Pancreas (tissue), 10 donors: ENCODE measurements around the gene ABCA4. TPM values are rescaled to one million over a fixed set of nuclear protein-coding genes. Genes with fewer than 3 reads are reported as not detected.

ENCODE experiments used
- ATAC-seq, 4 donors: fragments of 200-7000 bp; cut with Tn5 transposase; one replicate each; pipeline versions ENCODE4 v1.8.0 to v1.9.1; 2020; ENCODE audit warnings: mild to moderate bottlenecking in 4 of 4, moderate library complexity in 4 of 4
- DNase-seq, 6 donors: peaks; one replicate each; pipeline ENCODE4 v3.0.0-alpha.2; 2020
- FAIRE-seq: peaks from 2 replicates; lab custom pipeline; 2012; peaks lifted over from hg19 to GRCh38; lab: Jason Lieb, UNC
- H3K27ac ChIP-seq, 4 donors: fragments of 200-600 bp; sonication (generic); 1 replicate in 3 of 4; 2 replicates in 1 of 4; pipeline versions ENCODE4 v1.5.0 to v1.8.0; 2020
- H3K27me3 ChIP-seq, 4 donors: fragments of 200-600 bp; one replicate each; pipeline ENCODE4 v1.8.0; 2021
- H3K36me3 ChIP-seq, 3 donors: fragments of 200-600 bp; sonication (generic) in 1 of 3; one replicate each; pipeline versions ENCODE4 v1.5.0 to v1.8.0; 2020 to 2021
- H3K4me1 ChIP-seq, 3 donors: fragments of 200-600 bp; one replicate each; pipeline ENCODE4 v1.8.0; 2021
- H3K4me3 ChIP-seq, 4 donors: fragments of 200-600 bp; sonication (generic) in 2 of 4; one replicate each; pipeline versions ENCODE4 v1.5.0 to v1.8.0; 2020 to 2021
- H3K9me3 ChIP-seq, 4 donors: fragments of 200-600 bp; one replicate each; pipeline ENCODE4 v1.8.0; 2021
- WGBS, 2 donors: extraction: QIAGEN DNeasy Blood & Tissue Kit; methylation state at CpG; one replicate each; pipeline ENCODE4 v1.1.7; 2013; 5-methylcytosine and 5-hydroxymethylcytosine counted together
- intact Hi-C, 3 donors: fragments of 100-400 bp; cut with DNase I; formaldehyde crosslinking; loops; one replicate each; pipeline versions ENCODE4 v1.11.1 to v1.14.2; 2022
- polyA plus RNA-seq, 2 donors: library from polyadenylated mRNA; stranded (reverse); fragments of 200-250 nt; gene quantifications; one replicate each; pipeline ENCODE4 v1.2.3, GENCODE V29; 2013
- total RNA-seq, 6 donors: library from RNA; stranded (reverse); fragmentation: NEBNext Ultra II Directional in 4 of 6; extraction: Animal tissue kit (Norgen Biotek cat#: 25700) in 4 of 6; gene quantifications; one replicate each; pipeline versions ENCODE4 v1.2.1 to v1.2.4, GENCODE V29; 2021 to 2023
- TF ChIP-seq, protein P1 (sequence below), 4 donors: fragments of 200-600 bp; sonication (generic) in 3 of 4; IDR thresholded peaks; one replicate each; pipeline versions ENCODE4 v1.5.0 to v1.8.0; 2021; ENCODE audit warnings: antibody characterized with exemption in 4 of 4
- donor health status: healthy with polysubstance abuse.
- donor health status: DM: no; HTN: no; CAD: no; lungs with moderate emphysema.
- donor health status: DM: no; HTN: no; CAD: no.
- donor health status: control.
- donor health status: control.
- donor health status: Bipolar disorder and iron deficiency.
- donor health status: DM: yes; HTN: yes; CAD: no.
- donor health status: DM: no; HTN: no; CAD: no.
- donor health status: DM: no; HTN: no; CAD: no.
- donor health status: DM: yes; HTN: yes; CAD: no.

ABCA4 gene
- total and polyA plus RNA-seq, 8 donors = 0.03 to 0.16 (median 0.14) TPM; not detected in 2

- H3K36me3 ChIP-seq = no peaks in the 10 kb centered on the region
- H3K4me3 ChIP-seq = no peak overlapping the region
- H3K27ac ChIP-seq = no peak overlapping the region
- DNase-seq = no peak
- H3K4me1 ChIP-seq = no peaks in the 10 kb centered on the region
- ATAC-seq = no peak
- FAIRE-seq = no peak
- TF ChIP-seq, protein P1, sequence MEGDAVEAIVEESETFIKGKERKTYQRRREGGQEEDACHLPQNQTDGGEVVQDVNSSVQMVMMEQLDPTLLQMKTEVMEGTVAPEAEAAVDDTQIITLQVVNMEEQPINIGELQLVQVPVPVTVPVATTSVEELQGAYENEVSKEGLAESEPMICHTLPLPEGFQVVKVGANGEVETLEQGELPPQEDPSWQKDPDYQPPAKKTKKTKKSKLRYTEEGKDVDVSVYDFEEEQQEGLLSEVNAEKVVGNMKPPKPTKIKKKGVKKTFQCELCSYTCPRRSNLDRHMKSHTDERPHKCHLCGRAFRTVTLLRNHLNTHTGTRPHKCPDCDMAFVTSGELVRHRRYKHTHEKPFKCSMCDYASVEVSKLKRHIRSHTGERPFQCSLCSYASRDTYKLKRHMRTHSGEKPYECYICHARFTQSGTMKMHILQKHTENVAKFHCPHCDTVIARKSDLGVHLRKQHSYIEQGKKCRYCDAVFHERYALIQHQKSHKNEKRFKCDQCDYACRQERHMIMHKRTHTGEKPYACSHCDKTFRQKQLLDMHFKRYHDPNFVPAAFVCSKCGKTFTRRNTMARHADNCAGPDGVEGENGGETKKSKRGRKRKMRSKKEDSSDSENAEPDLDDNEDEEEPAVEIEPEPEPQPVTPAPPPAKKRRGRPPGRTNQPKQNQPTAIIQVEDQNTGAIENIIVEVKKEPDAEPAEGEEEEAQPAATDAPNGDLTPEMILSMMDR (IDR thresholded peaks at IDR 0.05) = no peak
- WGBS, 2 donors = 91 to 97% methylated on average over 5 of the region's 5 CpGs
- no peaks in the 10 kb centered on the region for H3K27me3 ChIP-seq
- H3K9me3 ChIP-seq = no peaks in the 10 kb centered on the region
- intact Hi-C loops = no loop called here
Observed at GRCh38 chr1:94100129-94100784, 20.7 kb downstream of the ABCA4 start.

GRCh38 chr1:94099303-94099702 lies 21.6 kb downstream of the ABCA4 start:
- no peak for ATAC-seq
- no peak overlapping the region for H3K4me3 ChIP-seq
- intact Hi-C loops = no loop called here
- TF ChIP-seq, protein P1 (IDR thresholded peaks at IDR 0.05) = no peak
- H3K27ac ChIP-seq = no peak overlapping the region
- no peaks in the 10 kb centered on the region for H3K4me1 ChIP-seq
- no peak for DNase-seq
- H3K27me3 ChIP-seq = no peaks in the 10 kb centered on the region
- no peaks in the 10 kb centered on the region for H3K9me3 ChIP-seq
- 77% methylated on average over 3 of the region's 3 CpGs for WGBS, 2 donors
- no peaks in the 10 kb centered on the region for H3K36me3 ChIP-seq
- no peak for FAIRE-seq

DNA sequence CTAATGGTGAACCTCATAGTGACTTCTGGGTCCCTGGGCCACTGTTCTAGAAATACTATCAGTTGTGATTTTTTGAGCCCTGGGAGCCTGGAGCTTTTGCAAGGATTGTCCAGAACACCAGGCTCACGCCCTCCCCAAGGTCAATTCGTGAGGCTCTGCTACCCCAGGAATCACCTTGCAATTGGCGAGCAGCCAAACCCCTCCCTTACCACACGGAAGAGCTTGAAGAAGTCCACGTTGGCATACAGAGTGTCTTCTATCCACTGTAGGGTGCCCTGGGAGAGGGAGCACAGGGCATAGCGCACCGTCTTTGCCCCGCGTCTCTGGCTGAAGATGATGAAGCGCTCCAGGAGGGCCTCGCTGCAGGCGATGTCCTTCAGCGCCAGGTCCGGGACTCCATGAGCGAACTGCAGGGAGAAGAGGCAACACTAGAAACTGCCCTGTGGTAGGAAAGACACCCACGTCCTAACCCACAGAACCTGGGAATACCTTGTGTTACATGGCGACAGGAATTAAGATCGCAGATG lies 22.3 kb downstream of the ABCA4 start:
- intact Hi-C loops = no loop called here
- no peak overlapping the region for H3K4me3 ChIP-seq
- H3K27me3 ChIP-seq = no peaks in the 10 kb centered on the region
- DNase-seq (no peak), ATAC-seq (no peak), FAIRE-seq (no peak)
- WGBS, 2 donors = 77 to 81% methylated on average over 18 of the region's 18 CpGs
- no peak overlapping the region for H3K27ac ChIP-seq
- TF ChIP-seq, protein P1 (IDR thresholded peaks at IDR 0.05) = no peak
- no peaks in the 10 kb centered on the region for H3K9me3 ChIP-seq
- H3K36me3 ChIP-seq = no peaks in the 10 kb centered on the region
- H3K4me1 ChIP-seq = no peaks in the 10 kb centered on the region

DNA sequence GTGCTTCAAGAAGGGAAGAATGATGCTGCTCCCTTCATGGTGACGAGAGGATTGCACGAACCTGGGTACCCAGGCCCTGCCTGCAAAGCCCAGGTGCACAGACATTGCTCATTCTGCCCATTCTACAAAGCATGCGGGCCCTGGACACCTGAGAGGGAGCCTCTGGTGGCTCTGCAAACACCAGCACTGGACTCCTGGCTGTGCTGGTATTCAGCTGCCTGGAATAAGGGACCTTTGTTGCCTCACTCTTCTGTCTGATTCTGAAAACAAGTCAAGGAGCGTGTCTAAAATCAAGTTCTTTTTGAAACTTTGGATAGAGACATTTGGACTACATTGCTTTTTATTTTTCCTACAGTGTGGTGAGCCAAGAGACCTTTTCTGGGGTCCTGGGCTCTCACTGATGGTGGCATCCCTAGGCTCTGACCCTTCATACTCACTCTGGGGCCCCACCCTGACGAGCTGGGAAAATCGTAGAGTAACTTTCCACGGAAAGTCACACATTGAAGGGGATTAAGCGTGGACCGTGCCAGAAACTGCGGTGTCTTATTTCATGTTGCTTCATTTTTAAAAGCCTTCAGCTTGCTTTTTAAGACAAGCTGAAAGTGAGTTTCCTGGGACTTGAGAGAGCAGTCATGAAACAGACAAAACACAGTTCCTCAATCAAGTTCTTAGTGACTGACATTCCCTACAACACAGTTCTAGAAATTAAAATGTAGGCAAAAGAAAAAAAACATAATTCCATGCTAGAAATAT lies 24.0 kb downstream of the ABCA4 start:
- Histone ChIP-seq H3K4me1 (no peaks in the 10 kb centered on the region), H3K9me3 (no peaks in the 10 kb centered on the region), H3K4me3 (no peak overlapping the region), H3K27me3 (no peaks in the 10 kb centered on the region), H3K36me3 (no peaks in the 10 kb centered on the region), H3K27ac (no peak overlapping the region)
- WGBS, 2 donors = 83 to 88% methylated on average over 10 of the region's 10 CpGs
- intact Hi-C loops = no loop called here
- FAIRE-seq (no peak), DNase-seq (no peak), ATAC-seq (no peak)
- TF ChIP-seq, protein P1 (IDR thresholded peaks at IDR 0.05) = no peak
